Activated CD4-positive, alpha-beta T cell treated with anti-CD3 and anti-CD28 coated beads, Interleukin-10, Interleukin-2, amounts not matched to agents 100 ng/mL and 50 ng/mL, durations not matched to agents 16 hours and 8 hours (primary cell): ENCODE results near the gene MTR.
A peak's percentile ranks its signal among the peaks of the same experiment; 100 is the strongest.

Experiments
- DNase-seq: peaks from one replicate; pipeline ENCODE4 v3.0.0-alpha.2; 2020

The MTR gene

DNA sequence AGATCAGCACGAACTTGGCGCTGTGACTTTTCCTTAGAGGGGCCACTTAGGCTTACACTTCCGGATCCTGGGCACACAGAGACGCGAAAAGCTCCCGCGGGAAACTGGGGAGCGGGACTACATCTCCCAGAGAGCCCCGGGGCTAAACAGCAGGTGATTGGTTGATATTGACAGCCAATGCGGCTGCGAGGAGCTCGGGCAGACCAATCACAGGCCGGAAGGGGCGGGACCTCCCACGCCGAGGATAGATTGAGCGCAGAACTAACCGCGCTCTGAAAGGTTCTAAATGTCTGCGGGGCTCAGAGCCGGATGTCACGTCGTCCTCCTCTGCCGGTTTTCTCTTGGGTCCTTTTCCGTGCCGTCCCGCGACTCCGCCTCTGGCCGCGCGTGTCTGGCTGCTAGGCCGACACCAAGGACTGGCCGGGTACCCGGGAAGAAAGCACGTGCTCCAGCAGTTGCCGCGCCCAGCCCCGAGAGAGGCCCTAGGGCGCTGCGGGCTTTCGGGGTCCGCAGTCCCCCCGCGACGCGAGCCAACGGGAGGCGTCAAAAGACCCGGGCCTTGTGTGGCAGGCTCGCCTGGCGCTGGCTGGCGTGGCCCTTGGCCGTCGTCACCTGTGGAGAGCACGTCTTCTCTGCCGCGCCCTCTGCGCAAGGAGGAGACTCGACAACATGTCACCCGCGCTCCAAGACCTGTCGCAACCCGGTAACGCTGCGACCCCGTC, at the start of gene MTR:
Gene MTR, plus strand, starts transcription at position 258 of the 722 bp plus-strand sequence. Its CDS starts 412 bp downstream, at position 670.
- peak; percentile 99 for DNase-seq

DNA sequence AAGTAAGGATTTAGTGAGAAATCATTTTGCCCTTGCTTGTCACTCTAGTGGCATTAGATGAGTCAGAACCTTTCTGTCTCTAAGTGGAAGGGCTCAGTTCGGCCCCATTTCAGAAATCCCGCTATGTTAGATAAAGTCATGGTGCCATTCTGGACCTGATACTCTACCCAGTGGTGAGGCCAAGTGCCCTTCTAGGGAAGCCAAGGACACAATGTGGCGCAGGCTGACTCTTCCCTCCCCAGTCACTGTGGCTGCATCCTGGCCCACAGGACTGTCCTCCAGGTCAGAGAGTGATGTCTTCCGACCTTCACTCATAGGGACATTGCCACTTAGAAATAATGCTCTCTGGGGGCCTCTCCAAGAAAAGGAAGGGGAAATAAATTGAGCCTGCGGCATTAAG, 48.3 kb upstream of the MTR start:
- DNase-seq, result no peak

DNA sequence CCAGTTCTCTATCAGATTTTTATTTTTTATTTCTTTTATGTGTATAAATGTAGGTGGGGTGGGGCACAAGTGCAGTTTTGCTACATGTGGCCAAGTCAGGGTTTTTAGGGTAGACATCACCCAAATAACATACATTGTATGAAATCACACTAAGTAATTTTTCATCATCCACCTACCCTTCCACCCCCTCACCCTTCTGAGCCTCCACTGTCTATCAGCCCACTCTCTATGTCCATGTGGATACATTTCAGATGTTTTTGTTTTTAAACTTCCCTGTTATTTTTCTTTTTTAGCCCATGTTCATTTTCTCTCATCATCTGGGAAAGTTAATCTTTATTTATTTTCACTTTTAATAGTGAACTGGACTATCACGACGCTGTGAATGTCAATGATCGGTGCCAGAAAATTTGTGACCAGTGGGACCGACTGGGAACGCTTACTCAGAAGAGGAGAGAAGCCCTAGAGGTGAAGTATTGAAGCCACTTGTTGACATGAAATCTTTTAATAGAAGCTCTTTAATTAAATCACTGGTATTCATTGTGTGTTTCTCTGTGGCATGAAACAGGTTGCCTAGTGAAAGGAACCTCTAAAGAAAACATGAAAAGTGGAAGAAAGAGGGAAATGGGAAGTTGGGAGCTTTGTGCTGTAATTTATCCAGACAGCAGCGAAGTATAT, 47.6 kb upstream of the MTR start:
- DNase-seq, result no peak

DNA sequence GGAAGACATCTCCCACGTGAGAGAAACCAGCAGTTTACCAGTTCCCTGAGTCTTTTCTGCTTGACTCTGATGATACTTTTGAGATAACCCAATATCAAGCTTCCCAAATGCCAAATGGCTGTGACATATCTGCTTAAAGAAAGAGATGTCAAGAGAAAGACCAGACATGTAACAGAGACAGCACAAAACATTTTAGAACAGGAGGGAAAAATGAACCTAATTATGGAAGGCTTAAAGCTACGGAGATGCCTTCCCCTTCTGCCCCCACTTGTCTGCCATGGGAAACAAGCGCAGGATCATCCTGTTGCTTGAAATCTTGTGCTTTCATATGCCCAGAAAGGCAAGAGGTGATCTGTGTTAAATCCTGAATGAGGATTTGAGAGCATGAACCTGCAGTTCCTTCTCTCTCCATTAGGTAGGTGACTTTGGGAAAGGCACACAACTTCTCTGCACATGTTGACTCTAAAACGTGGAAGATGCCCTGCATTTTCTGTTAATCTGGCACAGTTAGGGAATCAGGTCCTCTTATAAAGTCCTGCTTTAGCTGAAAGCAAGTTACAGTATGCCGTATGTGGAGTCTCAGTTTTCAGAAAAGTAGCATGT, 46.7 kb upstream of the MTR start:
- DNase-seq, result no peak

DNA sequence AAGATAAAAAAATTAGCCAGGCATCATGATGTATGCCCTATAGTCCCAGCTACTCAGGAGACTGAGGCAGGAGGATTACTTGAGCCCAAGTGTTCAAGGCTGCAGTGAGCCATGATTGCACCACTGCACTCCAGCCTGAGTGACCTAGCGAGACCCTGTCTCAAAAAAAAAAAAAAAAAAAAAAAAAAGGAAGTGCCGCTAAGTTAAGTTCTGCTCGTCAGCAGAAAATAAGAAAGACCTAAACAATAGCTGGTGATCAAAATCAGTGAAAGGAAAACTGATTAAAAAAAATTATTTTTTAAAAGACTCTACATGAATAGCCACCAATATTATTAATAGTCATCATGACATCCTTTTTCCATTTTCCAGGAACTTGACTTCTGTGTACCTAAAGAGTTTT, 44.2 kb upstream of the MTR start:
- DNase-seq, result no peak

DNA sequence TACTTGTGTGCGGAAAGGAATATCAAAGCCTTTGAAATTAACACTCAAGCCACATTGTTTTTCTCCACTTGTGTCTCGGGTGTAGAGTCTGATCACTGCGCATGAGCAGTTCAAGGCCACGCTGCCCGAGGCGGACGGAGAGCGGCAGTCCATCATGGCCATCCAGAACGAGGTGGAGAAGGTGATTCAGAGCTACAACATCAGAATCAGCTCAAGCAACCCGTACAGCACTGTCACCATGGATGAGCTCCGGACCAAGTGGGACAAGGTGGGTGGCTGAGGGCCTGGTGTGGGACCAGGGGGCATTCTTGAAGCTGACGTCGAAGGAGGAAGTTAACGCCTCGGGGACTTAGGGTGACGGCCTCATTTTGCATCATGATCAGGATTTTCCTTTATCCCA, 43.7 kb upstream of the MTR start:
- no peak for DNase-seq

DNA sequence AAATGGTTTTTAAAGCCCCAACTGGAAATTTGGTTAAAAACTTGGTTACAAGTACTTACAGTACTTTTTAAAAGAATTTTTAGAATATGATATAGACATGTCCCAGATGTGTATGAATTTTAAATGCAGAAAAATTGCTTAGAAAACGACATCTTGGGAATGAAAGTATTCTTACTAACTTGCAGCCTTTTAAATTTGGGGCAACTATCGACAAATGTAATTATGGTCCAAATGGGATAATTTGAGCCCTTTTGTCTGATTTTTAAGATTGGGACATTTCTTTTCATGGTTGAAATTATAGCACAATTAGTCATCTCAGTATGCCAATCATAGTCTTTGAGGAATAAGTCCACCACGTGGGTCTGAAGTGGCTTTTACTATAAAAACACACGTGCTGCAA, 43.2 kb upstream of the MTR start:
- DNase-seq, result no peak

DNA sequence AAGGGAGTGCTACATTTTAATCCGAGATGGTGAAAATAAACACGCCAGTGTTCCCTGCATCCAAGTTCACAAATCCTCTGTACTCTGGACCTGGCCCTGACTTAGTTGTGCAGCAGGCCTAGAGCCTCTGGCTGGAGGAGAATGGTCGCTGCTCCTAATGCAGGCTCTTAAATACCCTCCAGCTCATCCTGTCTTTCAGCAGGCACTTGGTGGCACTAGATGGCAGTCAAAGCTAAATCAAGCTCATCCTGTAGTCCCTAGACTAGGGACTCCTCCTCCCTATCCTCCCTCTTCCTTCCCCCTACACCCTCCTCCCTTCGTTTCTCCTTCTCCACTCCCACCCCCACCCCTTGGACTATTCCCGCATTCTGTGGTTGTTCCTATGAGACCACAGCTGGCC, 41.6 kb upstream of the MTR start:
- DNase-seq, result peak; percentile 13

DNA sequence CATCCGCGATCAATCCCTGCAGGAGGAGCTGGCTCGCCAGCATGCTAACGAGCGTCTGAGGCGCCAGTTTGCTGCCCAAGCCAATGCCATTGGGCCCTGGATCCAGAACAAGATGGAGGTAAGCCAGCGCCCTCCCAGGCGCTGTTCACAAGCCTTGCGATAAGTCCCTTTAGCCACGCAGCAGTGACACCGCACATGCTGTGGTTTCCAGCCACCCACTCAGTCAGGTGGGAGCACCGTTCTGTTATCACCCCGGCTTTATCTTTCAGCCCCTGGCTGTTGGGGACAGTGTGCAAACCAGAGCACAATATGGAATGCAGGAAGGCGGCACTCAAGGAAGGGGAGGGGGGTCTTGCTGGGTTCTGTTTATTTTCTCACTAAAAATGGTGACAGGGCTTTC, 41.1 kb upstream of the MTR start:
- no peak for DNase-seq

DNA sequence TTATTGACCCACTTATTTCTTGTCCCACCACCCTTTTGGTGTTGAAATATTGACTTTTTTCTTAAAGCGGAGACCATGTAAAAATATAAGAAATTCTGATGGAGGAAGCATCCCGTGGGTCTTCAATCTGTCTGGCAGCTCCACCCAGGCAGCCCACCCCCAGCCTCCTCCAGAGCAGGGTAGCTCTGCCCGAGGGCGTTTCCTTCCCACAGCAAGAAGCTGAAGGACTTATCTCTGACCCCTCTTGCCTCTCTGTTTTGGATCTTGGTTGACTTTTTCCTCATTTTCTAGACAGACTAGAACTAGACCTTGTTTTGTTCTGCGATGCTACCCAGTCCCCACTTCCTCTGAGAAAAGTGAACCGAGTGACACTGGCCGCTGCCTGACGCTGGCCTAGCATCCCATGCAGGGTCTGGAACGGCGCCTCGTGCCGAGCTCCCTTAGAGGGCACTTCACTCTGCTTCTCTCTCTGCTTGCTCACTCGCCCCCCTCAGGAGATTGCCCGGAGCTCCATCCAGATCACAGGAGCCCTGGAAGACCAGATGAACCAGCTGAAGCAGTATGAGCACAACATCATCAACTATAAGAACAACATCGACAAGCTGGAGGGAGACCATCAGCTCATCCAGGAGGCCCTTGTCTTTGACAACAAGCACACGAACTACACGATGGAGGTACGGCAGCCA, 40.4 kb upstream of the MTR start:
- no peak for DNase-seq

DNA sequence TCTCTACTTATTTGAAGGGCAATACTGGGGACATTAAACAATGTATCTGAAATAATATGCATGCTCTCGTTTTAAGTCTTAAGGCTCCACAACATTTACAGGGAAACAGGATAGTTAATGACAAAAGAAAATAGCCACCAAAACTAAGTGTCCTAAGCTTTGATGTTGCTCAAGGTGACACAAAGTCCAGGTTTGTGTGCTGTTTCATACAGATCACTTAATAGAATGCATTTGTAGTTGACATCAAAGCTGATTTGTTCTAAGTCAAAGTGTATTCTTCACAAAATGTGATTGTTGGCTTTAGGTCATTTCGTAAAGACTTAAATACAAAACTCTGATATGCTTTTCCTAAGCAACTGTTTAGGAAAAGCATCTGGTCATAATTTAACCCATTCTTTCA, 37.5 kb upstream of the MTR start:
- no peak for DNase-seq

DNA sequence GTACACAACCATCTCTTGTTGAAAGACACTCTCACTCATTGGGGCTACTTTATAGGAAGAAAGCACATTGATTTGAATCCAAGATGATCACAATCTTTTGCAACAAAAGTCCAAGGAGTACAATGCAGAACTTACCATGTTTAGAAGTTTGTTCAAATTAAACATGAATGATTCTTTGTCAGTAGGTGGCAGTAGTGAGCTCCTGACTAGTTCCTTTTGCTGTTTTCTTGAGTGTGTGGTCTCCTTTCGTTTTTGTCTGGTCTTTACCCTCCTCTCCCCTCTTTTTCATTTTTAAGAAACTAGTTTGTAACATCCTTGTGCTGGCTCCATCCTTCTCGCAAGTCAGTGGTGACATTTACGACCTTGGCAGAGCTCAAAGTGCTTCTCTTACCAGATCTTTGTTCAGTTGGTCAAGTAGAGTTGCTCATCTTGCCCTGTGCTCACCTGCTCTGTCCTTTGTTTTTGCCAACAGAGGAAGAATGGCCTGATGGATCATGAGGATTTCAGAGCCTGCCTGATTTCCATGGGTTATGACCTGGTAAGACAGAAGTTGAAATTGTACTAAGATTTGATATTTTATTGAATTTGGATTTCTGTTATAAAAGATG, 35.7 kb upstream of the MTR start:
- peak; percentile 57 for DNase-seq

DNA sequence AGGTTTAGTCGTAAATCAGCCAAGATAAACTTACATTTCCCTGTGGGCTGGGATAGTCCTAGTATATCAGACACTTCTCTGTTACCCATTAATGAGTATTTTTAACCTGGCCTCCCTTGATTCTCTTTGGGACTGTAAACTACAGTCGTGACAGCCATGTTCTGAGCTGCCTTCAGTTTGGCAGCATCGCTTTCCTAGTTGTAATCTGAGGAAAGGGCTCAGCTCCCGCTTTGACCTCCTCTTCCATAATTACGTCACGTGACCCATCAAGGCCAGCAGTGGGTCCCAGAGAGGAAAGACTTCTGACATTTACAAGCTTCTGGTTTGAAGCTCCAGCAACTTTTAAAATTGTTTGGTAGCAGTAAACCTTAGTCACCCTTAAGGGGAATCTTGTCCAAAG, 34.6 kb upstream of the MTR start:
- DNase-seq, result no peak

DNA sequence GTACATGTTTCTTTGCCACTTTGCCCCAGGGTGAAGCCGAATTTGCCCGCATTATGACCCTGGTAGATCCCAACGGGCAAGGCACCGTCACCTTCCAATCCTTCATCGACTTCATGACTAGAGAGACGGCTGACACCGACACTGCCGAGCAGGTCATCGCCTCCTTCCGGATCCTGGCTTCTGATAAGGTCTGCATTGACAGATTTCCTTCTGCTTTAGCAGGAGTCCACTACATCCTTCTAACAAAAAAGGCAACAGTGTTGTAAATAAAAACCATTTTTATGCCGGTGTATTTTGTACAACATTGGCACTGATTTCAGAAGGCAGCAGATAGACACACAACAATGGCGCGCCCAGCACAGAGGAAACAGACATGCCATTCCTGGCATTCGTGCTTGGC, 34.1 kb upstream of the MTR start:
- no peak for DNase-seq

DNA sequence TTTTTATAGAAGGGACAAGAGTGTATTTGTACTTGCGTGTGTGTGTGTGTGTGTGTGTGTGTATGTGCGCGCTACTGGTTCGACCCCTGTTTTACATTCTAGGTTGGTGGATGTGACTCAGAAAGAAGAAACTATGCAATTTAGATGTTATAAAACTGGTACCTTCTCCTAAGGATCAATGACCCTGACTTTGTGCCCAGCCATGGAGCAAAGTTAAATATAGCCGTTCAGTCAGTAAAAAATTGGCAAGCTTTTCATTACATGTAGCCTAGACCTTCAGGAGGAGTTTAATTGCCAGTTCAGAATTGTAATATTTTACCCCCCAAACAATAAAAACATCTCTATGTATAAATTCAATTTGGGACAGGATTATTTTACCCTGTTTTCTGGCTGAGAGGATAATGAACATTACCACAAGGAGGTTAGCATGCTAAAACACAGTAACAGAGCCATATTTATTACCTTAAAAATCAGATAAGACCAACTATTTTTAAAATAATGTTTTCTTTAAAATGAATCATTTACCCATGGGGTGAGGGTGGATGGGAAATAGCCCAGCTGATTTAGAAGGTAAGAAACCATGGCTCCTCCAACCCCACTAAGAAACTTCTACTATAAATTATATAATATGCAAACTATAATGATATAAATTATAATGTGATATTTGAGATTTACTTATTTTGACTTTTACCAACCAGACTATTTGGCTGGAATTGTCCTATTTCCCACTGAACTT, 33.5 kb upstream of the MTR start:
- no peak for DNase-seq

DNA sequence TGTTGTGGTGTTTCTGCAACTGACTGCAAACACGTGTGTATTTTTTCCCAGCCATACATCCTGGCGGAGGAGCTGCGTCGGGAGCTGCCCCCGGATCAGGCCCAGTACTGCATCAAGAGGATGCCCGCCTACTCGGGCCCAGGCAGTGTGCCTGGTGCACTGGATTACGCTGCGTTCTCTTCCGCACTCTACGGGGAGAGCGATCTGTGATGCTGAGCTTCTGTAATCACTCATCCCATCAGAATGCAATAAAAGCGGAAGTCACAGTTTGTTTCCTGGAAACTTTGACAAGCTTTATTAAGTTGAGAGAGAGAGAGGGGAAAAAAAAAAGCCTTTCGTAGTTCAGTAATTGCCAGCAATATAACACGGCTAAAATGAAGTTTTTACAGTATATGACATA, 32.7 kb upstream of the MTR start:
- DNase-seq, result peak; percentile 17

DNA sequence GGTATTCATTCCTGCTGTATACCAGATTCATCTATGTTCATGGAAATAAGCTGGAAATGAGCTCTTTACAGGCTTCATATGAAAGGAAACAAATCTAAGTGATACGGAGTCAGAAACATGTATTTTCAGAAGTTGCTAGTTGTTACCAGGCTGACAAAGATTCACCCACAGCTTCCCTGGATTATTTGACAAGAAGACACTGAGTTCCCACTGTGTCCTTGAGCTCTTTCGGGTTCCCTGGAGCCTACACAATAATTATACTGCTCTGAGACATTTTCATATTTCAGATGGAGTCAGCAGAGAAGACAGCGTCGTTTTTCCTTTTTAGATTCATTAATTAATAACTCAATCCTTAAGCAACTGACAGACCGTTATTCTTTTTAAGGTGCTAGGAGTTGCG, 29.3 kb upstream of the MTR start:
- DNase-seq, result no peak

DNA sequence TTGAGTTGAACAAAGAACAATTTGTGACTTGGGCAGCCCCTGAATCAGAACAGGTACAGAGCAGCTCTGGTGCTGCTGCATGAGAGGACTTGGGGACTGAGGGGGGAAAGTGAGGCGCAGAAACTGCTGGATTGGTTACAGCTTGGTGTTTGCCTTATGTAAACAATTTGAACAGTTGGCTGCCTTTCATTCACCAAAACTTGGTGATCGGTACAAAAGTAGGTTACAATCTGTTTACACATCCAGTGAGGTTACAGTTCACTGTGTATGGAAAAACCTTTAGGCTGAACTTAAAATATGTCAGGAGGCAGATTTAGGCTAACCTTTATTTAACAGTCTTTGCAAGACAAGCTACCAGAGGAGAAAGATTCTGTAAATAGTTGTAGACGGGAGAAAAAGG, 28.6 kb upstream of the MTR start:
- no peak for DNase-seq

DNA sequence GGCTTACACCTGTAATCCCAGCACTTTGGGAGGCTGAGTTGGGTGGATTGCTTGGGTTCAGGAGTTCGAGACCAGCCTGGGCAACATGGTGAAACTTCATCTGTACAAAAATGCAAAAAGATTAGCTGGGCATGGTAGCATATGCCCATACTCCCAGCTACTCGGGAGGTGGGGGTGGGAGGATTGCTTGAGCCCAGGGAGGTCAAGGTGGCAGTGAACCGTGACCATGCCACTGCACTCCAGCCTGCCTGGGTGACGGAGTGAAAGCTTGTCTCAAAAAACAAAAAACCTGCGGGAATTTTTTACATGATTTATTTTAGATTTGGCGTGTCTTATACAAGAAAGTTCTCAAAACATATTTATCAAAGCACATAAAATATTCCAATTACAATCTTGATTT, 27.8 kb upstream of the MTR start:
- DNase-seq, result no peak

DNA sequence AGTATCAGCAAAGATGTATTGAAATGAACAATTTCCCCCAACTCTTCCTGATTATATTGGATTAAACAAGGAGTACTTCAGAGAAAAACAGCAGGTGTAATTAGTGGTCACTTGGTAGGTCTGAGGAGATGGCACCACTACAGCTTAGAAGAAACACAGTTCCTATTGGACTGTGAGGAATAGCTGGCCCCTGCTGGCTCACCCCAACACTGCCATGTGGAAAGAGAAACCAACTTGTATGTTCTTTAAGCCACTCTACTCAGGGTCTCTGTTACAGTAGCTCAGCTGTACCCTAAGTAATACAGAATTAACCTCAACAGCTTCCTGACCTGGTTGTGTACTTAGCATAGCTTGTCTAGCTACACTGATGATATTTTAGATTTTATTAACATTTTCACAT, 26.5 kb upstream of the MTR start:
- DNase-seq, result no peak

DNA sequence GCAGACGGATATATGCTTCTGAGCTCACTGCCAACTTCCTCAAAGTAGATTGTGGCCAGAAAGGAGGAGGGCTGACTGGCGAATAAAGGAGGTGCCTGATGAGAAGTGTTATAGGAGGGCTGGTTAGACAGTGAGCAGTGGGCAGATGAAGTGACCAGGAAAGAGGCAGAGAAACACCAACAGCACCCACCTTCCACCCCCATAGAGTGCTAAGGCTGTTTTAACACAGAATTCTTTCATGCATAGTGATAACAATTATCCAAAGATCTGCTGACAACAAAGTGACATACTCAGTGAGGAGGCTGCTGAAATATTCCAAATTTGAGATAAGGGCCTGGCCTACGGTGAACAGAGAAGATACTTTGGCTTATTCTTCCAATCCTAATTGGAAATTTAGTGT, 21.2 kb upstream of the MTR start:
- DNase-seq, result no peak

DNA sequence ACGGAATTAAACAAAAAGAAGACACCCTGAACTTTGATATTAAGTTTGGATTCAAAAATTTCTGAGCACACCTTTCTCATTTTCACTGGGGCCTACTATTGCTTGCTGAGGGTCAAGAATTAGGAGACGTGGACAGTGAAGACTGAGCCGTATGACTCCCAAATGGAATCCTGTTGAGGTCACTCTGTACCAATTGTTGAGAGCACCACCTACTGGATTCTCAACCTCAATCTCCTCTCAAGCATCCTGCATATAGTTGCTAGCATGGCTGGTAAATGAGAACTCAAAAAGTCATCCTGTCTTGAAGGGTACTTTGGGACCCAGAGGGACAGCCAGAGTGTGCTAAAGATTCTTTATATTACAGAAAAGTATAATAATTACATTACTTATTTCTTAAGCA, 20.2 kb upstream of the MTR start:
- no peak for DNase-seq

DNA sequence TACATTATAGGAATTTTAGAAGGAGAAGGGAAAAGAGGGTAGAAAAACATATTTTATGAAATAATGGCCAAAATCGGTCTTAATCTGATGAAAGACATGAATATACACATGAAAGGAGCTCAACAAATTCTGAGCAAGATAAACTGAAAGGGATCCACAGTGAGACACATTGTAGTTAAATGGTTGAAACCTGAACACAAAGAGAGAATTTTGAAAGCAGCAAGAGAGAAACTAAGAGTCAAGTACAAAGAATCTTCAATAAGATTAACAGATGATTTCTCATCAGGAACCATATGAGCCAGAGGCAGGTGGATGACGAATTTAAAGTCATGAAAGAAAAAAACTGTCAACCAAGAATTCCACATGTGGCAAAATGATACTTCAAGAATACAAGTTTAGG, 15.8 kb upstream of the MTR start:
- DNase-seq, result no peak
